Measurements from ENCODE around the gene NPAS4.
"Not testable (repeated sequence)": the region's sequence is repeated elsewhere in the genome, so short reads cannot be mapped to it uniquely, and the experiment has no call there.

The NPAS4 gene

GRCh38 chr11:66420671-66421476 lies at the start of gene NPAS4:
Gene NPAS4 (plus strand): TSS chr11:66421035. CDS start chr11:66421180, 145 bp downstream.
- DNase-seq: no peak

DNA sequence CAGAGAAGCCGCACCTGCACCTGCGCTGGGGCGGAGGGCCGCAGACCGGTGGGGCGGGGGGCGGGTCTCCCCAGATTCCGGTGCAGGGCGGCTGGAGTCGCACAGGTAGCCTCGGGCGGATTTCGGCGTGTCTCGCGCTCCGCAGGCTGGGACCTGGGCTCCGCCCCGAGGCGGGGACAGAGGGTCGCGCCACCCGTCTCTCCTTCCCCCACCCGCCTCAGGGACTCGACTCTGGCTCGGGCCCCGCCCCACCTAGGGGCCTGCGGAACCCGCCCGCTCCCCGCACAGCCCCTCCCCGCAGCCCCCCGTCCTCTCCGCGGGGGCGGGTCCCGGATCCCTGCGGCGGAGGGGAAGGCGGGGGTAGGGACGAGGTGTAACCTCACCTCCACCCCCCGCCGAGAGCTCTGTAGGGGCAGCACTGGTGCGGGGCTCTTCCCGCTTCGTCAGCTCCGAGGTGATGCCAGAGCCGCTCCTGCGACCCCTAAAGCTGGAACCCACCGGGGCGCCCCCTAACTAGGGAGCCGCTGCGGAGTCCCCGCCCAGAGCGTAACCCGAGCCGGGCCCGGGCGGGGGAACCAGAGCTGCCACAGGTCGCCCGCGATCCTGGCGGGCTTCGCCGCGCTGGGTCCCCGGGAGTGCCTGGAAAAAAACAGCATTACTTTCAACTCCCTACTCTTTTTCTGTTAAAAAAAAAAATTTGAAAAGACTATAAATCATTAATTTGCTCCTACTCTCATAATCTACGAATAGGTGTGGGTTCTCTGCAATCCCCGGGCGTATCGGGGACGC lies 49.0 kb upstream of the NPAS4 start, which contains the start of gene SLC29A2:
TSS of gene SLC29A2 (minus strand) at position 134 of the 789 bp plus-strand sequence. CDS start 169 bp downstream, outside the sequence.
- peak; percentile 95 for DNase-seq

GRCh38 chr11:66373265-66373664 lies 47.6 kb upstream of the NPAS4 start:
- no peak for DNase-seq

DNA sequence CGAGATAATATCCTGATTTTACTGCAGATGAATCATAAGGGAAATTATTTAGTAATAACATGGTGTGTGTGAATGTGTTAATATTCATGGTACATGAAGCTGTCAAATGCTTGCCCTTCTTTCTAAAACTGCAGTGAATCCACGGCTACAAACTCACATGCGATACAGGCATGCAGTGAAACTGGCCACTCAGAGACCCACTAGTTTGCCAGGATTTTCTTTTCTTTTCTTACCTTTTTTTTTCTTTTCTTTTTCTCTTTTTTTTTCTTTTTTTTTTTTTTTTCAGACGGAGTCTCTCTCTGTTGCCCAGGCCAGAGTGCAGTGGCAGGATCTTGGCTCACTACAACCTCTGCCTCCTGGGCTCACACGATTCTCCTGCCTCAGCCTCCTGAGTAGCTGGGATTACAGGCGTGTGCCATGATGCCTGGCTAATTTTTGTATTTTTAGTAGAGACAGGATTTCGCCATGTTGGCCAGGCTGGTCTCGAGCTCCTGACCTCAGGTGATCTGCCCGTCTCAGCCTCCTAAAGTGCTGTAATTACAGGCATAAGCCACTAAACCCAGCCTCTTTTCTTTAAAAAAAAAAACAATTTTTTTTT lies 47.0 kb upstream of the NPAS4 start:
- not testable (repeated sequence) for DNase-seq

GRCh38 chr11:66380264-66380663 lies 40.6 kb upstream of the NPAS4 start:
- not testable (repeated sequence) for DNase-seq

DNA sequence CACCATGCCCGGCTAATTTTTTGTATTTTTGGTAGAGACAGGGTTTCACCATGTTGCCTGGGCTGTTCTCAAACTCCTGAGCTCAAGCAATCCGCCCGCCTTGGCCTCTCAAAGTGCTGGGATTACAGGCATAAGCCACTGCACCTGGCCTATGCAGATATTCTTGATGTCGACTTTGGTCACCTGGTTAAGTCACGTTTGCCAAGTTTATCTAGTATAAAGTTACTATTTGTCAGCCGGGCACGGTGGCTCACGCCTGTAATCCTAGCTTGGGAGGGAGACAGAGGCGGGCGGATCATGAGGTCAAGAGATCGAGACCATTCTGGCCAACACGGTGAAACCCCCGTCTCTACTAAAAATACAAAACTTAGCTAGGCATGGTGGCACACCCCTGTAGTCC lies 36.5 kb upstream of the NPAS4 start:
- DNase-seq: not testable (repeated sequence)

- DNase-seq: peak; percentile 91
Measured at GRCh38 chr11:66386171-66387069, 34.4 kb upstream of the NPAS4 start.

GRCh38 chr11:66388780-66389386 lies 32.0 kb upstream of the NPAS4 start:
- DNase-seq: peak; percentile 92

- no peak for DNase-seq
Measured at GRCh38 chr11:66391322-66391721, 29.5 kb upstream of the NPAS4 start.

GRCh38 chr11:66393954-66394353 lies 26.9 kb upstream of the NPAS4 start:
- no peak for DNase-seq

DNA sequence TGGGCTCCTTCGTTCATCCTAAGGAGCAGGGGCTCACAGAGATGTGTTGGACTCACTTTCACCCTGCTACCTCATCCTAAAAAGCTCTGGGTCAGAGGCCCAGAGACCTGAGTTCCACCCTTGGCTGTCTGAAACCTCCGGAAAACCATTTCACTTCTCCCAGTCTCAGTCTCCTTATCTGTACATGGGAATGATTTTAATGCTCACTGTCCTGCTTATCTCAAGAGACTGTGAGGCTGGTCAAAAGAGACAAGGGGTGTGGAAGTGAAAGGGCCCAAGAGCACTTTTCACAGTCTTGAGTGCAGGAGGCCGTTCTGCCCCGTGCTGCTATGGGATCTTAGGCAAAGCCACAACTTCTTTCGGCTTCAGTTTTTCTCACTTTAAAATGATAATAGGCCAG lies 13.2 kb upstream of the NPAS4 start:
- DNase-seq: no peak

DNA sequence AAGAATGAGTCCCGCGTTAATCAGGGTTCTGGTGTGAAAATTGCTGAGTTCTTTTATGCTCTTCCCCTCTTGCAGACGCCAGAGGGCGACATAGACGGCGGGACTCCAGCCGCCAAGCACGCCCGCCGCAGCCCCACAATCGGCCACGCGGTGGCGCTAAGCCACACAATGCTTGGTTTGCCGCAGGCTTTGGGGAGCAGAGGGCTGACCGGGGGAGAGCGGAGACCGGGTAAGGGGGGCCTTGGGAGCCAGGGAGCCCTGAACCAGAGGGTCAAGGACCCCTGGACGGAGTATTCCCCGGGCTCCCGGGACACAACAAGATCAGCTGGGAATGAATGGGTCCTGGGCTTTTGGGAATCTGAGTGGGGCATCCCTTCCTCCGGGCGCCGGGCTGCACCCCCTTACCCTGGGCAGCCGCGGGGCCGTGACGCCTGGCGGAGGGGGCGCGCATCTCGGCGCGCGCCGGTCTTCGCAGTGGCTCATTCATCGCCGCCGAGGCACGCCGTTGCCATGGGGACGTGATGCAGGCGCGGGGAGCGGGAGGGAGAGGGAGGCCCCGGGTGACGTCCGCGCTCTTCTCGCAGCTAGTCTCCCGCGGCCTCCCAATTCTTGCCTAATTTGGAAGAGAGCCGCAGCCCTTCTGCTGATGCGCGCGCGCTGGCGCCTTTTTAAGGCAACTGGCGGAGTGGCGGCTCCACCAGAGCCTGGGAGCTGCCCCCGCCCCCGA lies 12.2 kb upstream of the NPAS4 start:
- peak; percentile 93 for DNase-seq

- no peak for DNase-seq
Measured at GRCh38 chr11:66409226-66409625, 11.6 kb upstream of the NPAS4 start.

GRCh38 chr11:66410191-66410590 lies 10.6 kb upstream of the NPAS4 start:
- no peak for DNase-seq

DNA sequence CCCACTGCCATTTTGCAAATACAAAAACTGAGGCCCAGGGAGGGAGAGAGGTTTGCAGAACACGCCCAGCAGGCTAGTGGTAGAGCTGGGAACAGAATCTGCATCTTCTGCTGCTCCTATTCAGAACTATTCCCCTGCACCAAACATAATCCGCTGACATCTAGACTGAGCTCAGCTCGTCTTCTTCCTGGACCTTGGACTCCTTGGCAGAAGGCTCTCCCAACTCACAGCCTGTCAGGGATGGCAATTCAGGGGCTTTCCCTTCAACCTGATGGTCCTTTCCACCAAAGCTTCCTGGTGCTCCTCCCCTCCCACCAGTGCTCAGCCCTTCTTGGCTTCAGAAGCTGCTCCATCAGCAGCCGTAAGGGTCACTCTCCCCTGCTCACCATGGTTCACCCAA lies 9.5 kb upstream of the NPAS4 start:
- DNase-seq: no peak

DNA sequence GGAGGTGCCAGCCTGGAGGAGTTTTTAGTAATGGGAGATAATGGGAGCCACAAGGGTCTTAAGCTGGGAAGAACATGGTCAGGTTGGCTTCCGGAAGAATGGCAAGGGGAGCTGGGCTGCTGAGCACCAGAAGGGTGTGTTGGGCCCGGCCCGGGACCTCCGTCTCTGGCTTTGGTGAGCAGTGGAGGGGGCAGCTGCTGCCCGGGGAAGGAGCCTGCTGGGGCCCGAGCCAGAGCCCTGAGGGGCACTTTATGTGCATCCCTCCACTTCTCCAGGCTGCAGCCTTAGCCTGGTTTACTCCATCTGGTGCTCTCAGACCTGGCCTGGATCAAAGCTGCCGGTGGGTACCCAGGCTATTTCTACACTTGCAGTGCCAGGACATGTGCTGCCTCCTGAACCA lies 8.7 kb upstream of the NPAS4 start:
- no peak for DNase-seq

GRCh38 chr11:66413167-66413566 lies 7.7 kb upstream of the NPAS4 start:
- DNase-seq: no peak

GRCh38 chr11:66414120-66414934 lies 6.5 kb upstream of the NPAS4 start:
- DNase-seq: no peak

DNA sequence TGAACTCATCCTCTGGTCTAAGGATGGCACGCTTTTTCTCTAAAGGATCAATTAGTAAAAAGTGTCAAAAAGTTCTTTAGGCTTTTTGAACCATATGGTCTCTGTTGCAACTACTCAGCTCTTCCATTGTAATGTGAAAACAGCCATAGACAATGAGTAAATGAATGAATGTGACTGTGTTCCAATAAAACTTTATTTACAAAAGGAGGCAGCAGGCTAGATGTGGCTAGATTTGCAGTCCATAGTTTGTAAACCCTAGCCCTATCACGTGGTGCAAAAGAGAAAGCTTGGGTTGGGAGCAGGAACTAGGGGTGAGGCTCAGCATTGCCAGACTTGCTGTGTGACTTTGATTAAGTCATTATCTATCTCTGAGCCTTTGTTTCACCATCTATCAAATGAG lies 5.4 kb upstream of the NPAS4 start:
- DNase-seq: no peak

- no peak for DNase-seq
Measured at GRCh38 chr11:66417000-66417399, 3.8 kb upstream of the NPAS4 start.
